CD14-positive monocyte (primary cell): Measurements from ENCODE around the gene PAK4. TPM values are rescaled to one million over a fixed set of nuclear protein-coding genes. Genes with fewer than 3 reads are reported as not detected.

Experiments used
- DNase-seq, 3 donors: peaks; one replicate each; pipeline ENCODE4 v3.0.0-alpha.2; 2011 to 2022
- H2AFZ ChIP-seq: 2 replicates; pipeline ENCODE4 v1.6.0; 2012; ENCODE audit warnings: mild to moderate bottlenecking, low read depth, low read length, inconsistent platforms; ENCODE audit not compliant: insufficient read depth, poor library complexity, severe bottlenecking
- H3K27ac ChIP-seq, 2 donors: 1 replicate in 1 of 2; 2 replicates in 1 of 2; pipeline ENCODE4 v1.5.1; 2012 to 2013; ENCODE audit warnings: low read length in 2 of 2, control low read depth in 1 of 2, inconsistent platforms in 1 of 2, low read depth in 1 of 2, mild to moderate bottlenecking in 1 of 2
- H3K27me3 ChIP-seq, 2 donors: one replicate each; pipeline versions ENCODE4 v1.6.0 to v1.6.1; 2011 to 2013; ENCODE audit warnings: low read length in 2 of 2; ENCODE audit not compliant: control insufficient read depth in 2 of 2, insufficient read depth in 2 of 2
- H3K36me3 ChIP-seq, 2 donors: replicated peaks in 1 of 2; 1 replicate in 1 of 2; 2 replicates in 1 of 2; pipeline versions ENCODE4 v1.5.1 to v1.6.1; 2012 to 2013; ENCODE audit warnings: low read length in 2 of 2, control low read depth in 1 of 2, inconsistent platforms in 1 of 2, mild to moderate bottlenecking in 1 of 2; ENCODE audit not compliant: insufficient read depth in 2 of 2, control insufficient read depth in 1 of 2
- H3K4me1 ChIP-seq, 2 donors: 1 replicate in 1 of 2; 2 replicates in 1 of 2; pipeline versions ENCODE4 v1.5.1 to v1.6.1; 2012 to 2013; ENCODE audit warnings: low read length in 2 of 2, control low read depth in 1 of 2, inconsistent platforms in 1 of 2, mild to moderate bottlenecking in 1 of 2, moderate library complexity in 1 of 2; ENCODE audit not compliant: insufficient read depth in 2 of 2, control insufficient read depth in 1 of 2
- H3K4me2 ChIP-seq: replicated peaks from 2 replicates; pipeline ENCODE3; 2012; ENCODE audit warnings: low read length, moderate library complexity, mild to moderate bottlenecking; ENCODE audit not compliant: poor library complexity, severe bottlenecking; ENCODE audit errors: extremely low read depth
- H3K4me3 ChIP-seq, 3 experiments: fragments of 200-600 bp in 1 of 3; sonication (generic) in 1 of 3; replicated peaks in 1 of 3; 1 replicate in 2 of 3; 2 replicates in 1 of 3; pipeline ENCODE4 v1.5.1; 2011 to 2013; ENCODE audit warnings: low read length in 3 of 3, mild to moderate bottlenecking in 3 of 3, control low read depth in 2 of 3, low read depth in 2 of 3, inconsistent platforms in 1 of 3, moderate library complexity in 1 of 3
- H3K79me2 ChIP-seq: 2 replicates; pipeline ENCODE4 v1.6.0; 2012; ENCODE audit warnings: mild to moderate bottlenecking, control low read depth, inconsistent platforms, low read length, moderate library complexity; ENCODE audit not compliant: insufficient read depth
- H3K9ac ChIP-seq: 2 replicates; pipeline ENCODE4 v1.6.0; 2017; ENCODE audit warnings: low read length, mild to moderate bottlenecking; ENCODE audit not compliant: insufficient read depth, poor library complexity, severe bottlenecking
- H3K9me3 ChIP-seq, 2 donors: replicated peaks in 1 of 2; 1 replicate in 1 of 2; 2 replicates in 1 of 2; pipeline versions ENCODE4 v1.5.1 to v1.6.1; 2012 to 2013; ENCODE audit warnings: low read length in 2 of 2, control low read depth in 1 of 2; ENCODE audit not compliant: control insufficient read depth in 1 of 2, insufficient read depth in 1 of 2
- H4K20me1 ChIP-seq: 2 replicates; pipeline ENCODE4 v1.6.0; 2012; ENCODE audit warnings: mild to moderate bottlenecking, low read length, control low read depth, moderate library complexity; ENCODE audit not compliant: insufficient read depth
- H3K27ac Mint-ChIP-seq, 7 donors: one replicate each; pipeline ENCODE4 v1.8.0; 2020; ENCODE audit warnings: mild to moderate bottlenecking in 7 of 7, mixed read lengths in 7 of 7, moderate library complexity in 6 of 7, inconsistent platforms in 2 of 7
- H3K27me3 Mint-ChIP-seq, 3 donors: one replicate each; pipeline ENCODE4 v1.8.0; 2021 to 2022; ENCODE audit warnings: low read depth in 3 of 3, mild to moderate bottlenecking in 3 of 3, mixed read lengths in 3 of 3, moderate library complexity in 3 of 3, inconsistent platforms in 1 of 3
- H3K36me3 Mint-ChIP-seq, 2 donors: one replicate each; pipeline ENCODE4 v1.8.0; 2020; ENCODE audit warnings: mixed read lengths in 2 of 2, inconsistent platforms in 1 of 2, mild to moderate bottlenecking in 1 of 2
- H3K4me1 Mint-ChIP-seq: one replicate; pipeline ENCODE4 v1.8.0; 2020; ENCODE audit warnings: mild to moderate bottlenecking, mixed read lengths
- H3K4me3 Mint-ChIP-seq, 2 donors: one replicate each; pipeline ENCODE4 v1.8.0; 2020; ENCODE audit warnings: mild to moderate bottlenecking in 2 of 2, mixed read lengths in 2 of 2, moderate library complexity in 1 of 2
- H3K9me3 Mint-ChIP-seq, 7 donors: one replicate each; pipeline ENCODE4 v1.8.0; 2020 to 2022; ENCODE audit warnings: mixed read lengths in 7 of 7, mild to moderate bottlenecking in 6 of 7, moderate library complexity in 6 of 7, inconsistent platforms in 2 of 7
- CTCF ChIP-seq: fragments of 200-600 bp; IDR thresholded peaks from one replicate; pipeline ENCODE4 v1.8.0; 2022; ENCODE audit warnings: antibody characterized with exemption, mild to moderate bottlenecking
- WGBS: methylation state at CpG from one replicate; pipeline ENCODE4 v1.1.5; 2013; ENCODE audit warnings: missing lambda C conversion rate; ENCODE audit not compliant: insufficient coverage; 5-methylcytosine and 5-hydroxymethylcytosine counted together
- intact Hi-C, 2 donors: fragments of 100-400 bp; cut with micrococcal nuclease; formaldehyde crosslinking; loops; one replicate each; pipeline versions ENCODE4 v1.15.0 to v1.15.1; 2023
- polyA plus RNA-seq, 3 donors: library from polyadenylated mRNA; depleted of rRNA in 1 of 3; unstranded in 2 of 3; stranded (reverse) in 1 of 3; fragments of 300-500 nt in 2 of 3; fragments of >200 nt in 1 of 3; fragmentation: Illumina TruSeq in 2 of 3; gene quantifications; 1 replicate in 2 of 3; 2 replicates in 1 of 3; pipeline ENCODE4 v1.2.3, GENCODE V29; 2012 to 2021

PAK4 gene
- polyA plus RNA-seq, 3 donors = 1.3 to 11.3 (median 1.5) TPM

- Mint-ChIP-seq H3K27ac (no peak overlapping the region), H3K36me3 (no peaks in the 10 kb centered on the region), H3K4me3 (no peak overlapping the region), H3K4me1 (no peaks in the 10 kb centered on the region), H3K9me3 (peaks cover 0 to 2% (median under 1%) of the 10 kb centered on the region in 7 donors), H3K27me3 (peaks cover 17 to 21% (median 19%) of the 10 kb centered on the region in 3 donors)
- DNase-seq = no peak
- no peaks in the 10 kb centered on the region for H3K9me3 ChIP-seq
- 68% methylated on average over 5 of the region's 7 CpGs for WGBS
- H3K27me3 ChIP-seq = peaks cover 0 to 9% of the 10 kb centered on the region in 2 donors
- H3K4me1 ChIP-seq = no peaks in the 10 kb centered on the region
- H4K20me1 ChIP-seq = no peaks in the 10 kb centered on the region
- no peak for TF ChIP-seq CTCF
- H3K79me2 ChIP-seq = no peaks in the 10 kb centered on the region
- no peaks in the 10 kb centered on the region for H3K36me3 ChIP-seq
- H3K9ac ChIP-seq = no peak overlapping the region
- H2AFZ ChIP-seq = no peak overlapping the region
- H3K4me2 ChIP-seq = no peak overlapping the region
- H3K4me3 ChIP-seq = no peak overlapping the region
- no peak overlapping the region for H3K27ac ChIP-seq
- intact Hi-C loops = no loop called here
Measured at GRCh38 chr19:39209196-39209595, 83.6 kb downstream of the PAK4 start.

GRCh38 chr19:39211731-39212374 lies 86.3 kb downstream of the PAK4 start:
- H3K9me3 Mint-ChIP-seq = peaks cover 0 to 3% (median 0%) of the 10 kb centered on the region in 7 donors
- no peak overlapping the region for H3K27ac Mint-ChIP-seq
- no peak overlapping the region for H3K4me2 ChIP-seq
- intact Hi-C loops = loop anchor here in 1 of 2 donors (10.0 kb wide), 1 partner anchor 113 kb away; the partner anchor contains the start of gene LRFN1
- H3K36me3 Mint-ChIP-seq = no peaks in the 10 kb centered on the region
- WGBS = 80% methylated on average over 11 of the region's 13 CpGs
- no peak overlapping the region for H3K27ac ChIP-seq
- no peak overlapping the region for H3K4me3 ChIP-seq
- no peak for TF ChIP-seq CTCF
- DNase-seq = no peak
- H3K9ac ChIP-seq = no peak overlapping the region
- H4K20me1 ChIP-seq = no peaks in the 10 kb centered on the region
- H3K27me3 Mint-ChIP-seq = peaks cover 0 to 7% (median 3%) of the 10 kb centered on the region in 3 donors
- H3K36me3 ChIP-seq = no peaks in the 10 kb centered on the region
- no peaks in the 10 kb centered on the region for H3K4me1 ChIP-seq
- H3K9me3 ChIP-seq = no peaks in the 10 kb centered on the region
- no peak overlapping the region for H3K4me3 Mint-ChIP-seq
- H3K79me2 ChIP-seq = no peaks in the 10 kb centered on the region
- H3K27me3 ChIP-seq = no peaks in the 10 kb centered on the region
- no peaks in the 10 kb centered on the region for H3K4me1 Mint-ChIP-seq
- H2AFZ ChIP-seq = no peak overlapping the region
